ENCODE measurements around the gene MAPK12. TPM values are rescaled to one million over a fixed set of nuclear protein-coding genes. Genes with fewer than 3 reads are reported as not detected.

MAPK12 gene
- total and polyA plus RNA-seq, 2 of the 4 experiments (the other 2 are of a cell fraction): 41.0 to 56.3 TPM

GRCh38 chr22:50302041-50302541 is 40.6 kb upstream of the MAPK12 start:
- Histone ChIP-seq H3K4me3 (ENCODE audit: insufficient read depth, low read depth, low read length) (no peak overlapping the region), H3K79me1 (ENCODE audit: low read depth in 1 of 2, low read length in 2 of 2) (peaks cover 0 to 52% of the 10 kb centered on the region in 2 experiments; a peak in 2 of 4 replicates), H3K4me2 (ENCODE audit: low read depth, low read length) (peak overlapping the region; percentile 57; the same call in 1 of the 2 replicates), H4K20me1 (ENCODE audit: insufficient read depth, low read length) (peaks cover 83% of the 10 kb centered on the region), H3K23ac (ENCODE audit: low read depth, low read length) (peak overlapping the region; percentile 61; the same call in 1 of the 2 replicates), H3K9me1 (ENCODE audit: insufficient read depth, low read length) (peaks cover 16% of the 10 kb centered on the region), H2BK5ac (ENCODE audit: low read depth, low read length, poor library complexity, severe bottlenecking) (peak overlapping the region; percentile 77), H3K56ac (ENCODE audit: extremely low read depth, insufficient read depth, low read length) (no peak overlapping the region), H2BK20ac (ENCODE audit: low read depth, low read length) (no peak overlapping the region), H4K5ac (ENCODE audit: low read depth, low read length) (no peak overlapping the region; the same call in 1 of the 2 replicates), H4K91ac (ENCODE audit: insufficient read depth, low read depth, low read length) (peak overlapping the region; percentile 21; the same call in 1 of the 2 replicates), H2AK5ac (ENCODE audit: low read depth, low read length) (peak overlapping the region; percentile 75), H3K9ac (ENCODE audit: low read depth, low read length) (0 out of 2 replicates have a peak overlapping the region, but pooled peaks have one; percentile 22), H3K9me3 (ENCODE audit: control insufficient read depth, insufficient read depth, low read length) (no peaks in the 10 kb centered on the region), H2BK15ac (ENCODE audit: low read depth, low read length) (no peak overlapping the region), H2BK120ac (ENCODE audit: low read depth, low read length) (no peak overlapping the region), H4K8ac (ENCODE audit: low read depth in 2 of 2, low read length in 2 of 2) (peak overlapping the region in 1 of 2 experiments; percentile 28; a peak in 1 of 4 replicates), H3K18ac (ENCODE audit: low read depth, low read length) (no peak overlapping the region), H3K27ac (ENCODE audit: insufficient read depth, low read length) (peak overlapping the region; percentile 64), H3K4me1 (ENCODE audit: control insufficient read depth, insufficient read depth, low read length) (peaks cover 69% of the 10 kb centered on the region), H3K14ac (replicated peaks; ENCODE audit: low read depth, low read length) (peak overlapping the region; percentile 52; the same call in 1 of the 2 replicates), H2AK9ac (replicated peaks; ENCODE audit: low read depth, low read length, poor library complexity) (peak overlapping the region; percentile 87), H3K4ac (ENCODE audit: low read depth, low read length) (peak overlapping the region; percentile 59), H3K36me3 (ENCODE audit: control insufficient read depth, insufficient read depth, low read length) (peaks cover 24% of the 10 kb centered on the region; the same call in 1 of the 2 replicates), H3K27me3 (ENCODE audit: control insufficient read depth, insufficient read depth, low read length) (no peaks in the 10 kb centered on the region), H2AFZ (replicated peaks; ENCODE audit: low read length, poor library complexity) (peak overlapping the region; percentile 18)
- DNase-seq (peak; percentile 17), ATAC-seq (ENCODE audit: low read depth) (peak; percentile 2)
- in situ Hi-C loops (cut with MboI; ENCODE audit: low sequenced_read_pairs) (no loop called here), intact Hi-C loops (cut with micrococcal nuclease) (no loop called here), dilution Hi-C loops (cut with HindIII; ENCODE audit: low sequenced_read_pairs, unreplicated experiment) (no loop called here)
- ChIA-PET CTCF (no interaction called here), POLR2A (ENCODE audit: unreplicated experiment) (no interaction called here)
- no peak for TF ChIP-seq ELK1 (IDR thresholded peaks at IDR 0.05; ENCODE audit: borderline replicate concordance, low read depth, low read length)
- peak; percentile 30; the same call in 1 of the 2 replicates for TF ChIP-seq MAZ (IDR thresholded peaks at IDR 0.05; ENCODE audit: borderline replicate concordance, low read depth, low read length)
- 7% methylated on average over 2 of the region's 9 CpGs; no CpG with 5 or more reads in 1 of the 2 experiments for WGBS, 2 experiments (ENCODE audit: extremely low coverage in 2 of 2, insufficient read length in 1 of 2)
- BruUV-seq (replicated peaks): no TSS peak
